ENCODE data around the gene COQ8A.

DNA sequence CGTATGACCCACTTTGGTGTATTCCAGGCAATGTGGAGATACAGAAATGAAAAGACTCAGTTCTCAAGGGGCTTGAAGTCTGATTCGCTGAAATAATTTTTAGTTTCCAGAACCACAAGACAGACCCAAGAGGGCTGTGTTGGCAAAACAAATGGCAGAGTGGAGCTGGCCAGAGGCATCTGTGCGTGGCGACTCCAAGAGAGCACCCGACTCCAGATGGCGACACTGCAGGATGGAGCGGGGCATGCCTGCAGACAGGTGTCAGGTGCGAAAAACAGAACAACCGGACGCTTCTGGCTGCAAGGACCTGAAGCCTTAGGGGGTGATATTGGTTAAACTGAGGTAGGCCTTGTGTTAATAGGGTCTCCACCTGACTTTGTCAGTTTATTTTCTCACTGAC lies 31.7 kb upstream of the COQ8A start:
- TF ChIP-seq FOXM1 (IDR thresholded peaks at IDR 0.05; ENCODE audit: low read depth) (no peak), JUND (IDR thresholded peaks at IDR 0.05) (no peak), POLR2AphosphoS5 (IDR thresholded peaks at IDR 0.05; ENCODE audit: low read depth, low read length) (no peak), MXI1 (IDR thresholded peaks at IDR 0.05; ENCODE audit: low read depth, low read length) (no peak), YY1 (IDR thresholded peaks at IDR 0.05; ENCODE audit: low read depth) (no peak), TEAD4 (IDR thresholded peaks at IDR 0.05; ENCODE audit: borderline replicate concordance, insufficient read depth) (no peak), SIN3A (IDR thresholded peaks at IDR 0.05; ENCODE audit: borderline replicate concordance, low read depth, low read length) (no peak), EP300 (IDR thresholded peaks at IDR 0.05; ENCODE audit: borderline replicate concordance in 1 of 2, low read depth in 1 of 2, low read length in 1 of 2) (no peak), RXRA (IDR thresholded peaks at IDR 0.05; ENCODE audit: borderline replicate concordance, low read depth) (no peak)
- TF ChIP-seq, protein P1, sequence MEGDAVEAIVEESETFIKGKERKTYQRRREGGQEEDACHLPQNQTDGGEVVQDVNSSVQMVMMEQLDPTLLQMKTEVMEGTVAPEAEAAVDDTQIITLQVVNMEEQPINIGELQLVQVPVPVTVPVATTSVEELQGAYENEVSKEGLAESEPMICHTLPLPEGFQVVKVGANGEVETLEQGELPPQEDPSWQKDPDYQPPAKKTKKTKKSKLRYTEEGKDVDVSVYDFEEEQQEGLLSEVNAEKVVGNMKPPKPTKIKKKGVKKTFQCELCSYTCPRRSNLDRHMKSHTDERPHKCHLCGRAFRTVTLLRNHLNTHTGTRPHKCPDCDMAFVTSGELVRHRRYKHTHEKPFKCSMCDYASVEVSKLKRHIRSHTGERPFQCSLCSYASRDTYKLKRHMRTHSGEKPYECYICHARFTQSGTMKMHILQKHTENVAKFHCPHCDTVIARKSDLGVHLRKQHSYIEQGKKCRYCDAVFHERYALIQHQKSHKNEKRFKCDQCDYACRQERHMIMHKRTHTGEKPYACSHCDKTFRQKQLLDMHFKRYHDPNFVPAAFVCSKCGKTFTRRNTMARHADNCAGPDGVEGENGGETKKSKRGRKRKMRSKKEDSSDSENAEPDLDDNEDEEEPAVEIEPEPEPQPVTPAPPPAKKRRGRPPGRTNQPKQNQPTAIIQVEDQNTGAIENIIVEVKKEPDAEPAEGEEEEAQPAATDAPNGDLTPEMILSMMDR (IDR thresholded peaks at IDR 0.05): no peak
- TF ChIP-seq, protein P2, sequence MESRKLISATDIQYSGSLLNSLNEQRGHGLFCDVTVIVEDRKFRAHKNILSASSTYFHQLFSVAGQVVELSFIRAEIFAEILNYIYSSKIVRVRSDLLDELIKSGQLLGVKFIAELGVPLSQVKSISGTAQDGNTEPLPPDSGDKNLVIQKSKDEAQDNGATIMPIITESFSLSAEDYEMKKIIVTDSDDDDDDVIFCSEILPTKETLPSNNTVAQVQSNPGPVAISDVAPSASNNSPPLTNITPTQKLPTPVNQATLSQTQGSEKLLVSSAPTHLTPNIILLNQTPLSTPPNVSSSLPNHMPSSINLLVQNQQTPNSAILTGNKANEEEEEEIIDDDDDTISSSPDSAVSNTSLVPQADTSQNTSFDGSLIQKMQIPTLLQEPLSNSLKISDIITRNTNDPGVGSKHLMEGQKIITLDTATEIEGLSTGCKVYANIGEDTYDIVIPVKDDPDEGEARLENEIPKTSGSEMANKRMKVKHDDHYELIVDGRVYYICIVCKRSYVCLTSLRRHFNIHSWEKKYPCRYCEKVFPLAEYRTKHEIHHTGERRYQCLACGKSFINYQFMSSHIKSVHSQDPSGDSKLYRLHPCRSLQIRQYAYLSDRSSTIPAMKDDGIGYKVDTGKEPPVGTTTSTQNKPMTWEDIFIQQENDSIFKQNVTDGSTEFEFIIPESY (IDR thresholded peaks at IDR 0.05; ENCODE audit: borderline replicate concordance, low read depth): no peak
- TF ChIP-seq, protein P3, sequence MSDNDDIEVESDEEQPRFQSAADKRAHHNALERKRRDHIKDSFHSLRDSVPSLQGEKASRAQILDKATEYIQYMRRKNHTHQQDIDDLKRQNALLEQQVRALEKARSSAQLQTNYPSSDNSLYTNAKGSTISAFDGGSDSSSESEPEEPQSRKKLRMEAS (IDR thresholded peaks at IDR 0.05; ENCODE audit: low read depth): no peak
- TF ChIP-seq, protein P4, sequence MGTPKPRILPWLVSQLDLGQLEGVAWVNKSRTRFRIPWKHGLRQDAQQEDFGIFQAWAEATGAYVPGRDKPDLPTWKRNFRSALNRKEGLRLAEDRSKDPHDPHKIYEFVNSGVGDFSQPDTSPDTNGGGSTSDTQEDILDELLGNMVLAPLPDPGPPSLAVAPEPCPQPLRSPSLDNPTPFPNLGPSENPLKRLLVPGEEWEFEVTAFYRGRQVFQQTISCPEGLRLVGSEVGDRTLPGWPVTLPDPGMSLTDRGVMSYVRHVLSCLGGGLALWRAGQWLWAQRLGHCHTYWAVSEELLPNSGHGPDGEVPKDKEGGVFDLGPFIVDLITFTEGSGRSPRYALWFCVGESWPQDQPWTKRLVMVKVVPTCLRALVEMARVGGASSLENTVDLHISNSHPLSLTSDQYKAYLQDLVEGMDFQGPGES (IDR thresholded peaks at IDR 0.05; ENCODE audit: low read depth, low read length): no peak
